Measurements from ENCODE around the gene MRI1. TPM values are rescaled to one million over a fixed set of nuclear protein-coding genes. Genes with fewer than 3 reads are reported as not detected.

Gene MRI1
- total RNA-seq, 1 donor from 2014 or later = 89.9 TPM

DNA sequence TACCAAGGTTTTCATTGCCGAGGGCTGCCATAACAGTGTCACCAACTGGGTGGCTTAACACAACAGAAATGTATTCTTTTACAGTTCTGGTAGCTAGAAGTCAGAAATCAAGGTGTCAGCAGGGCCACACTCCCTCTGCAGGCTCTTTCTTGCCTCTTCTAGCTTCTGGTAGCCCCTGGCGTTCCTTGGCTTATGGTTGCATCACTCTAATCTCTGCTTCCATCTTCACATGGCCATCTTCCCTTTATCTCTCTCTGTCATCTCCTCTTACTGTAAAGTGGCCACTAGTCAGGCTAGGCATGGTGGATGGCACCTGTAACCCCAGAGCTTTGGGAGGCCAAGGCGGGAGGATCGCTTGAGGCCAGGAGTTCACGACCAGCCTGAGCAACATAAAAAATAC is 38.0 kb upstream of the MRI1 start:
- Histone ChIP-seq H3K36me3 (no peaks in the 10 kb centered on the region), H3K27ac (no peak overlapping the region), H3K9me3 (no peaks in the 10 kb centered on the region), H3K27me3 (no peaks in the 10 kb centered on the region), H3K4me1 (peaks cover 3 to 33% of the 10 kb centered on the region in 2 donors), H3K4me3 (no peak overlapping the region)
- DNase-seq (ENCODE audit: low spot score in 2 of 2) = no peak
- intact Hi-C loops (cut with DNase I) = no loop called here
- TF ChIP-seq, protein P1, sequence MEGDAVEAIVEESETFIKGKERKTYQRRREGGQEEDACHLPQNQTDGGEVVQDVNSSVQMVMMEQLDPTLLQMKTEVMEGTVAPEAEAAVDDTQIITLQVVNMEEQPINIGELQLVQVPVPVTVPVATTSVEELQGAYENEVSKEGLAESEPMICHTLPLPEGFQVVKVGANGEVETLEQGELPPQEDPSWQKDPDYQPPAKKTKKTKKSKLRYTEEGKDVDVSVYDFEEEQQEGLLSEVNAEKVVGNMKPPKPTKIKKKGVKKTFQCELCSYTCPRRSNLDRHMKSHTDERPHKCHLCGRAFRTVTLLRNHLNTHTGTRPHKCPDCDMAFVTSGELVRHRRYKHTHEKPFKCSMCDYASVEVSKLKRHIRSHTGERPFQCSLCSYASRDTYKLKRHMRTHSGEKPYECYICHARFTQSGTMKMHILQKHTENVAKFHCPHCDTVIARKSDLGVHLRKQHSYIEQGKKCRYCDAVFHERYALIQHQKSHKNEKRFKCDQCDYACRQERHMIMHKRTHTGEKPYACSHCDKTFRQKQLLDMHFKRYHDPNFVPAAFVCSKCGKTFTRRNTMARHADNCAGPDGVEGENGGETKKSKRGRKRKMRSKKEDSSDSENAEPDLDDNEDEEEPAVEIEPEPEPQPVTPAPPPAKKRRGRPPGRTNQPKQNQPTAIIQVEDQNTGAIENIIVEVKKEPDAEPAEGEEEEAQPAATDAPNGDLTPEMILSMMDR (IDR thresholded peaks at IDR 0.05) = no peak

GRCh38 chr19:13727798-13728197 is 36.5 kb upstream of the MRI1 start:
- Histone ChIP-seq H3K4me3 (peak overlapping the region in 1 of 2 donors; percentile 17), H3K36me3 (no peaks in the 10 kb centered on the region), H3K27me3 (no peaks in the 10 kb centered on the region), H3K4me1 (peaks cover 3 to 33% of the 10 kb centered on the region in 2 donors), H3K9me3 (no peaks in the 10 kb centered on the region), H3K27ac (peak overlapping the region; percentile 88 to 95)
- peak in 1 of 2 donors; percentile 77 for DNase-seq (ENCODE audit: low spot score in 2 of 2)
- TF ChIP-seq, protein P1 (IDR thresholded peaks at IDR 0.05) = no peak
- intact Hi-C loops (cut with DNase I) = no loop called here

DNA sequence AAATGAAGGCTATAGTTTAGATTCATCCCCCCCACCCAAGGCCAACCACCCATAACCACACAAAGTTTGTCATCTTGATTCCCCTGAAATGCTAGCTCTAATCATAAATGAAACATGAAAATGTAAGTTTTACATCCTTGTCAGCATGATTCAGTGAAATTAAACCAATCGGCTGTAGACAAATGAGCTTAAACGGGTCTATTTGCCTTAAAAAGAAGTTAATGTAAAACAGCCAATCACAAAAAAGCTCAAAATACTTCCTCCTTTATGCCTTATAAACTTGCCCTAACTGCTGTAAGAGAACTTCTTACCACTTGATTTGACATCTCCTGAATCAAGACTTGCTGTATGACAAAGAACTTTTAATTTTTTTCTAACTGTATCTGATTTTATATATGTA is 34.5 kb upstream of the MRI1 start:
- Histone ChIP-seq H3K4me3 (no peak overlapping the region), H3K27me3 (no peaks in the 10 kb centered on the region), H3K36me3 (no peaks in the 10 kb centered on the region), H3K27ac (peak overlapping the region; percentile 88 to 95), H3K9me3 (no peaks in the 10 kb centered on the region), H3K4me1 (peaks cover 3 to 39% of the 10 kb centered on the region in 2 donors)
- TF ChIP-seq, protein P1 (IDR thresholded peaks at IDR 0.05) = no peak
- no peak for DNase-seq (ENCODE audit: low spot score in 2 of 2)
- intact Hi-C loops (cut with DNase I) = loop anchor here (2.0 to 5.0 kb wide), 4 partner anchors 42 to 613 kb away; partner anchors contain the start of genes C19orf53, NACC1 and TRMT1

DNA sequence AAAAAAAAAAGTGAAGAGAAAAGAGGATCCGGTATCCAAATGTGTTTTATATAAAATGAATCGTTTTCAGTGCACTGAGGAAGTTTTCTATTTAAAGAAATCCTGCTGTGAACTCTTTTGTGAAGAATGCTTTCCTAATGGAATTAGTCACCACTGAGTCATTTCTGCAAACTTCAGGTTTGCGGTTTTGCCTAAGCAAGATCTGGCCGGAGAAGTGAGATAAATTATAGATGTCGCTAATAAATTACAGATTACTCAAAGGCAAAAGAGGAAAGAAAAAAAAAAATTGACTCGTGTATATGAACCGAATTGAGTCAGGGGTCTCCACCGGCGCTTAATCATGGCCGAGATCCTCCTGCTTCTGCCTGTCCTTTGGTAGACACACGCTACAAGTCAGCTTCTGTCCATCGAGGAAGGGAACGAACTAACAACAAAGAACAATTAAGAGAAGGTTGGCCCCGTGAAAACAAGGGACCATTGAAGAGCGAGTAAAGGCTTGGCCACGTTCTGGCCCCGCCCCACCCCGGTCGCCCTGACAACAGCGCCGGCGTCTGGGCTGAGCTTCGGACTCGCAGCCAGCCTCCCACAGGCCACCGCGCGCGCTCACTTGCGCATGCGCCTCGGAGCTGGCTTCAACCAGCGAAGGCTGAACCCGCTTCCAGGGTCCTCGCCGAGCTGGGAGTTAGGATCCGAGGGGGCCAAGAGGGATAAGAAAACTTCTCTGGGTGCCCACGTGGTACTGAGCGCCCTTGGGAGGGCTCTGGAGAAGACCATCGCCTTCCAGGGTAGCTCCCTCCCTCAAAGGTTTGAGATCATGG is 33.0 kb upstream of the MRI1 start:
- DNase-seq (ENCODE audit: low spot score in 2 of 2) = peak; percentile 65 to 96
- intact Hi-C loops (cut with DNase I) = loop anchor here (1.0 to 5.0 kb wide), 5 partner anchors 16 to 614 kb away; partner anchors contain the start of genes C19orf53, NACC1 and TRMT1
- Histone ChIP-seq H3K36me3 (no peaks in the 10 kb centered on the region), H3K4me3 (peak overlapping the region; percentile 50 to 70), H3K4me1 (peaks cover 3 to 39% of the 10 kb centered on the region in 2 donors), H3K27ac (peak overlapping the region; percentile 88 to 95), H3K9me3 (no peaks in the 10 kb centered on the region), H3K27me3 (no peaks in the 10 kb centered on the region)
- TF ChIP-seq, protein P1 (IDR thresholded peaks at IDR 0.05) = no peak

DNA sequence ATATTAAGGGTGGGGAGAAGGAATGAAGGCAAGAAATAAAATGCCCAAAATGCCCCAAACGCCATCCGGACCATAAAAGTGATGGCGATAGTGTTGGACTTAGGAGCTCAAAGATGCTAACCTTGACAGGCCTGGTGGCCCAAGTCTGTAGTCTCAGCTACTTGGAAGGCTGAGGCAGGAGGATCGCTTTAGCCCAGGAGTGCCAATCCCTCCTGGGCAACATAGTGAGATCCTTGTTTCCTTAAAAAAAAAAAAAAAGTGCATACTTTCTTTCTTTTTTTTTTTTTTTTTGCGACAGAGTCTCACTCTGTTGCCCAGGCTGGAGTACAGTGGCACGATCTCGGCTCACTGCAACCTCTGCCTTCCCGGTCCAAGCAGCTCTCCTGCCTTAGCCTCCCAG is 32.0 kb upstream of the MRI1 start:
- Histone ChIP-seq H3K36me3 (no peaks in the 10 kb centered on the region), H3K9me3 (no peaks in the 10 kb centered on the region), H3K4me1 (peaks cover 3 to 38% of the 10 kb centered on the region in 2 donors), H3K27ac (peak overlapping the region in 1 of 2 donors; percentile 95), H3K27me3 (no peaks in the 10 kb centered on the region), H3K4me3 (peak overlapping the region in 1 of 2 donors; percentile 70)
- TF ChIP-seq, protein P1 (IDR thresholded peaks at IDR 0.05) = no peak
- DNase-seq (ENCODE audit: low spot score in 2 of 2) = no peak
- intact Hi-C loops (cut with DNase I) = loop anchor here (5.0 kb wide), 3 partner anchors 40 to 615 kb away; partner anchors contain the start of genes C19orf53, NACC1 and TRMT1

Measured in ascending aorta (tissue), 2 donors.